ENCODE results near the gene DPYD. TPM values are rescaled to one million over a fixed set of nuclear protein-coding genes. Genes with fewer than 3 reads are reported as not detected.

The DPYD gene
- total RNA-seq, 1 experiment from 2014 or later: 7.0 TPM

- Histone ChIP-seq H3K9me3 (no peaks in the 10 kb centered on the region), H3K4me1 (no peaks in the 10 kb centered on the region), H3K4me3 (ENCODE audit: low read depth, low read length) (no peak overlapping the region), H3K27me3 (replicated peaks; ENCODE audit: control insufficient read depth, insufficient read depth, low read length) (no peaks in the 10 kb centered on the region), H3K36me3 (ENCODE audit: control insufficient read depth, insufficient read depth, low read length) (no peaks in the 10 kb centered on the region)
- Mint-ChIP-seq H3K27me3 (ENCODE audit: insufficient read depth, unreplicated experiment) (no peaks in the 10 kb centered on the region), H3K4me3 (ENCODE audit: unreplicated experiment) (no peak overlapping the region), H3K36me3 (ENCODE audit: insufficient read depth, unreplicated experiment) (no peaks in the 10 kb centered on the region), H3K27ac (ENCODE audit: unreplicated experiment) (no peak overlapping the region), H3K4me1 (ENCODE audit: low read depth, unreplicated experiment) (no peaks in the 10 kb centered on the region), H3K9me3 (ENCODE audit: unreplicated experiment) (no peaks in the 10 kb centered on the region)
- CTCF ChIA-PET: no interaction called here
- TF ChIP-seq, protein P1, sequence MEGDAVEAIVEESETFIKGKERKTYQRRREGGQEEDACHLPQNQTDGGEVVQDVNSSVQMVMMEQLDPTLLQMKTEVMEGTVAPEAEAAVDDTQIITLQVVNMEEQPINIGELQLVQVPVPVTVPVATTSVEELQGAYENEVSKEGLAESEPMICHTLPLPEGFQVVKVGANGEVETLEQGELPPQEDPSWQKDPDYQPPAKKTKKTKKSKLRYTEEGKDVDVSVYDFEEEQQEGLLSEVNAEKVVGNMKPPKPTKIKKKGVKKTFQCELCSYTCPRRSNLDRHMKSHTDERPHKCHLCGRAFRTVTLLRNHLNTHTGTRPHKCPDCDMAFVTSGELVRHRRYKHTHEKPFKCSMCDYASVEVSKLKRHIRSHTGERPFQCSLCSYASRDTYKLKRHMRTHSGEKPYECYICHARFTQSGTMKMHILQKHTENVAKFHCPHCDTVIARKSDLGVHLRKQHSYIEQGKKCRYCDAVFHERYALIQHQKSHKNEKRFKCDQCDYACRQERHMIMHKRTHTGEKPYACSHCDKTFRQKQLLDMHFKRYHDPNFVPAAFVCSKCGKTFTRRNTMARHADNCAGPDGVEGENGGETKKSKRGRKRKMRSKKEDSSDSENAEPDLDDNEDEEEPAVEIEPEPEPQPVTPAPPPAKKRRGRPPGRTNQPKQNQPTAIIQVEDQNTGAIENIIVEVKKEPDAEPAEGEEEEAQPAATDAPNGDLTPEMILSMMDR (IDR thresholded peaks at IDR 0.05; ENCODE audit: insufficient read depth in 1 of 2, low read depth in 1 of 2, low read length in 1 of 2, severe bottlenecking in 1 of 2, unreplicated experiment in 1 of 2): no peak
- BruUV-seq (replicated peaks): no TSS peak
- no peak for DNase-seq
- intact Hi-C loops (cut with micrococcal nuclease; ENCODE audit: unreplicated experiment): no loop called here
- POLR2A ChIA-PET: no interaction called here
These were observed 553.9 kb downstream of the DPYD start for GRCh38 chr1:97366984-97367383.

GRCh38 chr1:97365026-97365425 lies 555.8 kb downstream of the DPYD start:
- Mint-ChIP-seq H3K9me3 (ENCODE audit: unreplicated experiment) (no peaks in the 10 kb centered on the region), H3K36me3 (ENCODE audit: insufficient read depth, unreplicated experiment) (no peaks in the 10 kb centered on the region), H3K27me3 (ENCODE audit: insufficient read depth, unreplicated experiment) (no peaks in the 10 kb centered on the region), H3K4me3 (ENCODE audit: unreplicated experiment) (no peak overlapping the region), H3K27ac (ENCODE audit: unreplicated experiment) (no peak overlapping the region), H3K4me1 (ENCODE audit: low read depth, unreplicated experiment) (no peaks in the 10 kb centered on the region)
- Histone ChIP-seq H3K27me3 (replicated peaks; ENCODE audit: control insufficient read depth, insufficient read depth, low read length) (no peaks in the 10 kb centered on the region), H3K36me3 (ENCODE audit: control insufficient read depth, insufficient read depth, low read length) (no peaks in the 10 kb centered on the region), H3K4me3 (ENCODE audit: low read depth, low read length) (no peak overlapping the region), H3K4me1 (no peaks in the 10 kb centered on the region), H3K9me3 (no peaks in the 10 kb centered on the region)
- DNase-seq: no peak
- intact Hi-C loops (cut with micrococcal nuclease; ENCODE audit: unreplicated experiment): no loop called here
- no TSS peak for BruUV-seq (replicated peaks)
- ChIA-PET CTCF (no interaction called here), POLR2A (no interaction called here)
- TF ChIP-seq, protein P1 (IDR thresholded peaks at IDR 0.05; ENCODE audit: insufficient read depth in 1 of 2, low read depth in 1 of 2, low read length in 1 of 2, severe bottlenecking in 1 of 2, unreplicated experiment in 1 of 2): no peak

GRCh38 chr1:97364086-97364485 lies 556.7 kb downstream of the DPYD start:
- Mint-ChIP-seq H3K4me3 (ENCODE audit: unreplicated experiment) (no peak overlapping the region), H3K27me3 (ENCODE audit: insufficient read depth, unreplicated experiment) (no peaks in the 10 kb centered on the region), H3K36me3 (ENCODE audit: insufficient read depth, unreplicated experiment) (no peaks in the 10 kb centered on the region), H3K27ac (ENCODE audit: unreplicated experiment) (no peak overlapping the region), H3K9me3 (ENCODE audit: unreplicated experiment) (no peaks in the 10 kb centered on the region), H3K4me1 (ENCODE audit: low read depth, unreplicated experiment) (no peaks in the 10 kb centered on the region)
- POLR2A ChIA-PET: no interaction called here
- no peaks in the 10 kb centered on the region for H3K4me1 ChIP-seq
- no peak overlapping the region for H3K4me3 ChIP-seq (ENCODE audit: low read depth, low read length)
- H3K9me3 ChIP-seq: no peaks in the 10 kb centered on the region
- no peak for DNase-seq
- H3K27me3 ChIP-seq (replicated peaks; ENCODE audit: control insufficient read depth, insufficient read depth, low read length): no peaks in the 10 kb centered on the region
- TF ChIP-seq, protein P1 (IDR thresholded peaks at IDR 0.05; ENCODE audit: insufficient read depth in 1 of 2, low read depth in 1 of 2, low read length in 1 of 2, severe bottlenecking in 1 of 2, unreplicated experiment in 1 of 2): no peak
- CTCF ChIA-PET: no interaction called here
- H3K36me3 ChIP-seq (ENCODE audit: control insufficient read depth, insufficient read depth, low read length): no peaks in the 10 kb centered on the region
- intact Hi-C loops (cut with micrococcal nuclease; ENCODE audit: unreplicated experiment): no loop called here
- BruUV-seq (replicated peaks): no TSS peak
